Natural killer cell (primary cell): ENCODE measurements around the gene DOC2B. TPM values are rescaled to one million over a fixed set of nuclear protein-coding genes. Genes with fewer than 3 reads are reported as not detected.

Experiments used
- ATAC-seq, 3 donors: fragments of 150-1000 bp in 2 of 3; fragments of 200-7000 bp in 1 of 3; cut with Tn5 transposase; 1 replicate in 1 of 3; 2 replicates in 2 of 3; pipeline ENCODE4 v1.10.0; 2021; ENCODE audit warnings: mild to moderate bottlenecking in 2 of 3, moderate library complexity in 2 of 3
- DNase-seq, 2 donors: peaks; one replicate each; pipeline versions ENCODE4 v3.0.0 to v3.0.0-alpha.2; 2013 to 2021; ENCODE audit warnings: mixed read lengths in 1 of 2
- H3K27ac ChIP-seq: one replicate; pipeline ENCODE4 v1.5.1; 2013; ENCODE audit warnings: mild to moderate bottlenecking, low read length
- H3K27me3 ChIP-seq: one replicate; pipeline ENCODE4 v1.6.1; 2013; ENCODE audit warnings: low read length; ENCODE audit not compliant: control insufficient read depth, insufficient read depth
- H3K36me3 ChIP-seq: one replicate; pipeline ENCODE4 v1.6.1; 2013; ENCODE audit warnings: low read length; ENCODE audit not compliant: control insufficient read depth, insufficient read depth
- H3K4me1 ChIP-seq: one replicate; pipeline ENCODE4 v1.6.1; 2013; ENCODE audit warnings: low read length; ENCODE audit not compliant: control insufficient read depth, insufficient read depth
- H3K4me3 ChIP-seq: one replicate; pipeline ENCODE4 v1.5.1; 2013; ENCODE audit warnings: low read length
- H3K9me3 ChIP-seq: one replicate; pipeline ENCODE4 v1.6.1; 2013; ENCODE audit warnings: low read length; ENCODE audit not compliant: control insufficient read depth, insufficient read depth
- H3K27ac Mint-ChIP-seq, 2 donors: one replicate each; pipeline ENCODE4 v1.8.0; 2022; ENCODE audit warnings: mild to moderate bottlenecking in 2 of 2, mixed read lengths in 2 of 2, moderate library complexity in 1 of 2
- H3K27me3 Mint-ChIP-seq, 2 donors: one replicate each; pipeline ENCODE4 v1.8.0; 2022; ENCODE audit warnings: low read depth in 2 of 2, mixed read lengths in 2 of 2
- H3K36me3 Mint-ChIP-seq: one replicate; pipeline ENCODE4 v1.8.0; 2022; ENCODE audit warnings: mixed read lengths
- H3K4me1 Mint-ChIP-seq, 2 donors: one replicate each; pipeline ENCODE4 v1.8.0; 2022; ENCODE audit warnings: mixed read lengths in 2 of 2
- H3K4me3 Mint-ChIP-seq: one replicate; pipeline ENCODE4 v1.8.0; 2022; ENCODE audit warnings: mild to moderate bottlenecking, moderate library complexity, mixed read lengths
- H3K9me3 Mint-ChIP-seq, 2 donors: one replicate each; pipeline ENCODE4 v1.8.0; 2022; ENCODE audit warnings: mixed read lengths in 2 of 2
- CTCF ChIP-seq: fragments of 200-600 bp; IDR thresholded peaks from one replicate; pipeline ENCODE4 v1.8.0; 2022; ENCODE audit warnings: antibody characterized with exemption
- WGBS: methylation state at CpG from one replicate; pipeline ENCODE4 v1.1.7; 2013; ENCODE audit warnings: missing lambda C conversion rate; ENCODE audit not compliant: insufficient coverage; 5-methylcytosine and 5-hydroxymethylcytosine counted together
- intact Hi-C: fragments of 100-400 bp; cut with micrococcal nuclease; formaldehyde crosslinking; loops from one replicate; pipeline ENCODE4 v1.14.2; 2022
- total RNA-seq, 4 donors: library from RNA; stranded (reverse); fragments of 120-200 nt in 1 of 4; gene quantifications; one replicate each; pipeline versions ENCODE4 v1.2.3 to v1.2.4, GENCODE V29; 2013 to 2022

Gene DOC2B
- total RNA-seq, 3 donors from 2014 or later (not counting 1 experiment from before 2014, with no cell fraction given), result 0.07 to 0.20 TPM; not detected in 1

GRCh38 chr17:151886-152859 lies 29.3 kb downstream of the DOC2B start:
- Mint-ChIP-seq H3K27me3 (peaks cover 0 to 2% of the 10 kb centered on the region in 2 donors), H3K36me3 (no peaks in the 10 kb centered on the region), H3K9me3 (no peaks in the 10 kb centered on the region), H3K27ac (no peak overlapping the region), H3K4me3 (no peak overlapping the region), H3K4me1 (no peaks in the 10 kb centered on the region)
- H3K4me1 ChIP-seq, result no peaks in the 10 kb centered on the region
- no peak for DNase-seq
- intact Hi-C loops, result no loop called here
- no peaks in the 10 kb centered on the region for H3K9me3 ChIP-seq
- H3K27ac ChIP-seq, result no peak overlapping the region
- H3K36me3 ChIP-seq, result no peaks in the 10 kb centered on the region
- 83% methylated on average over 26 of the region's 26 CpGs for WGBS
- ATAC-seq, result no peak
- no peak for TF ChIP-seq CTCF
- H3K27me3 ChIP-seq, result no peaks in the 10 kb centered on the region
- no peak overlapping the region for H3K4me3 ChIP-seq

GRCh38 chr17:151004-151403 lies 30.4 kb downstream of the DOC2B start:
- 95% methylated on average over 2 of the region's 2 CpGs for WGBS
- Histone ChIP-seq H3K27me3 (no peaks in the 10 kb centered on the region), H3K4me3 (no peak overlapping the region), H3K27ac (no peak overlapping the region), H3K36me3 (no peaks in the 10 kb centered on the region), H3K4me1 (no peaks in the 10 kb centered on the region), H3K9me3 (no peaks in the 10 kb centered on the region)
- TF ChIP-seq CTCF, result no peak
- no peaks in the 10 kb centered on the region for H3K9me3 Mint-ChIP-seq
- H3K4me3 Mint-ChIP-seq, result no peak overlapping the region
- no peaks in the 10 kb centered on the region for H3K36me3 Mint-ChIP-seq
- peaks cover 0 to 2% of the 10 kb centered on the region in 2 donors for H3K27me3 Mint-ChIP-seq
- H3K4me1 Mint-ChIP-seq, result no peaks in the 10 kb centered on the region
- intact Hi-C loops, result no loop called here
- no peak overlapping the region for H3K27ac Mint-ChIP-seq
- ATAC-seq, result no peak
- DNase-seq, result no peak

- H3K27me3 Mint-ChIP-seq, result no peaks in the 10 kb centered on the region
- Histone ChIP-seq H3K27ac (no peak overlapping the region), H3K36me3 (no peaks in the 10 kb centered on the region), H3K4me1 (no peaks in the 10 kb centered on the region), H3K9me3 (no peaks in the 10 kb centered on the region), H3K27me3 (no peaks in the 10 kb centered on the region), H3K4me3 (no peak overlapping the region)
- H3K27ac Mint-ChIP-seq, result no peak overlapping the region
- intact Hi-C loops, result no loop called here
- H3K4me1 Mint-ChIP-seq, result no peaks in the 10 kb centered on the region
- H3K9me3 Mint-ChIP-seq, result no peaks in the 10 kb centered on the region
- 82% methylated on average over 9 of the region's 9 CpGs for WGBS
- DNase-seq, result peak in 1 of 2 donors; percentile 5
- no peak for TF ChIP-seq CTCF
- no peaks in the 10 kb centered on the region for H3K36me3 Mint-ChIP-seq
- no peak overlapping the region for H3K4me3 Mint-ChIP-seq
- ATAC-seq, result no peak
Measured at GRCh38 chr17:149897-150584, 31.4 kb downstream of the DOC2B start.
